GM21737 (cell line): ENCODE results near the gene RGS7.
"Not testable (repeated sequence)": the region's sequence is repeated elsewhere in the genome, so short reads cannot be mapped to it uniquely, and the experiment has no call there.

Experiments
- ATAC-seq: cut with Tn5 transposase; IDR thresholded peaks from one replicate; pipeline ENCODE4 v1.9.1; 2021; ENCODE audit warnings: mild to moderate bottlenecking, moderate library complexity; ENCODE audit not compliant: unreplicated experiment

RGS7 gene

GRCh38 chr1:240802271-240802670, 554.7 kb downstream of the RGS7 start:
- ATAC-seq: no peak

DNA sequence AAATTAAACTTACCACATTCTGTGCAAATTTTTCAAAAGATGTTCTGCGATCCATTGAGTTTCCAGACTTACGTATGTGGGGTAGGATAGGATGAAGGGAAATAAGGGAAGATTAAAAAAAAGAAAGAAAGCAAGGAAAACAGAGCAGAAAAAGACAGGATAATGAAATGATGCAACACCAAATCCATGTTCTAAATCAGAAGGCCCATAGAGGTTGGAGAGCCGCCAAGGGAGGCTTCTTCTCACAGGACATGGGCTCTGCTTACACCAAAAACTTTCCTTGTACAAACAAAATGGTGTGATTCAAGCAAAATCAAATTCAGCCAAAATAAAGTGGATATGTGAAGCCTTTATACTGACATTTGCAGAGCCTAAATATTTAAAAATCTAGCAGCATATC, 555.6 kb downstream of the RGS7 start:
- ATAC-seq: no peak

- no peak for ATAC-seq
Observed at GRCh38 chr1:240800291-240800690, 556.7 kb downstream of the RGS7 start.

- no peak for ATAC-seq
Observed at GRCh38 chr1:240797050-240797449, 560.0 kb downstream of the RGS7 start.

- peak; percentile 64 for ATAC-seq
Observed at GRCh38 chr1:240794046-240794843, 562.8 kb downstream of the RGS7 start.

GRCh38 chr1:240792915-240793529, 564.0 kb downstream of the RGS7 start:
- no peak for ATAC-seq

DNA sequence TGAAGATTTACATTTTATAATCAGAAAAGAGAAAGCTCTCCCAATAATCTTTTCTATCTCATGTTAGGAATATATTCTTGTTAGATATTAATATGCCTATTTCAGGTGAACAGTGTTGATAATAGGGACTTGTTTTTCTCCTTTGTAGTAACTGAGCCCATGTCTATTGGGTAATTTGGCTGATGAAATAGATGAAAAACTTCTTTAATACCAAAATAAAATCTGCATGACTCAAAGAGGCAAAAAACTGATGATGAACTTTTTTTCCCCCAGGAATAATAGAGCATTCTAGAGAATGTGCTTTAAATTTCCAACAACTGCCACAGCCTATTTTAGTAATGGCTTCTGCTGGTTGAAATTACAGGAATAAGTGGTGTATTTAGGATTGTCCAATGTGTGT, 566.1 kb downstream of the RGS7 start:
- ATAC-seq: no peak

DNA sequence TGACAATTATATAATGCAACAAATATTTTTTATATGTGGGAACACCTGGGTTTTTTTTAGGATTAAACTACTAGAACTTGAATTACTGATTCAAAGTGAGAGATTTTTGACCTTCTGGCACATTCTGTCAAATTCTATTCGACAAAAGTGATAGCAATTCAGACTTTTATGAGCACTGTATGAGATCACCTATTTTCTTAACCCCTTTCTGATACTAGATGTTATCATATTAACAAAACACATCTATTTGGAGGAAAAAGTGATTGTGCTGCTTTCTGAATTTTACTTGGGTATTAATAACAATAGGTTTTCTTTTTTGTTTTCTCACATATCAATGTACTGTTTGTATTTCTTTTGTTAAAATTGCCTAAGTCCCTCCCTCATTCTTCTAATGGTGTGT, 570.1 kb downstream of the RGS7 start:
- no peak for ATAC-seq

DNA sequence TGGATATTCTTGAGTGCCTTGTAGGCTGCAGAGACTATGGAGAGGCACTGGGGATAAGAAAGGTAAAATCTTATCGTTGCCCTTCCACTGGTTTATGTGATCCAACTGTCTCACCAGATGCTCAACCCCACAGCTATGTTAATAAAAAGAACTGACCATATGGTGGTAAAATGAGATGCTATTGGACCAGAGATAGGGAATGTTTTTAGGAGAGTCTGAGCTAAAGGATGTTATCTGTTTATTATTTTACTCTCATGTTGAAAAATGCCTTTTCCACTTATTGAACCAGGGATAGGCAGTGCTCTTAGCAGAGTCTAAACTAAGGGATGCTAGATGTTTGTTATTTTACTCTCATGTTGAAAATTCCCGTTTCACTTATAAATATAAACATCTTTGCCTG, 572.2 kb downstream of the RGS7 start:
- ATAC-seq: no peak

DNA sequence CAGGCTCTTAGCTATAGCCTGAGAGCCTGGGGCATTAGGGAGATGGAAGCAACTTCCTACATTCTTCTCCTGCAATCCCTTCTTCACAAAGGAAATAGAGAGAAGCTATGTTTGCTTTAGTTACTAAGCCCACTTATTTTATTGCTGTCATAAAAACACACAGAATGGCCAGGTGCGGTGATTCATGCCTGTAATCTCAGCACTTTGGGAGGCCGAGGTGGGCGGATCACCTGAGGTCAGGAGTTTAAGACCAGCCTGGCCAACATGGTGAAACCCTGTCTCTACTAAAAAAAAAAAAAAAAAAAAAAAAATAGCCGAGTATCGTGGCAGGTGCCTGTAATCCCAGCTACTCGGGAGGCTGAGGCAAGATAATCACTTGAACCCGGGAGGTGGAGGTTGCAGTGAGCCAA, 573.3 kb downstream of the RGS7 start:
- not testable (repeated sequence) for ATAC-seq

DNA sequence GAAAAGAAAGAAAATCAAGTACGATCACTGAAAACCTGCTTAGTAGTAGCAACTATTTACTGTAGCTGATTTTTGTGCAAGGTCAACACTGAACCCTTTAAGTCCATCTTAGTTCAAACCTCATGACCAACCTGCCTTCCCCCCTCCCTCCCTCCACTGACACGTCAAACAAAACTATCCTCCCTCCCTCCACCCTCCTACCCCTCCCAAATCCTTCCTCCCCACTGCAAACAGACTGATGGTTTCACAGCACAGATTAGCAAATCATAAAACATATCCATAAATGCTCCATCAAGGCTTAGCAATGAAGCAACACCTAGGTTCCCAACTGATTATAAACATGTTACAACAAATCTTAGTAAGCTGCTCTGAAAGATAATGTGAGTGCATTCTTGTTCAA, 580.8 kb downstream of the RGS7 start:
- ATAC-seq: no peak

- no peak for ATAC-seq
Observed at GRCh38 chr1:240772131-240772530, 584.9 kb downstream of the RGS7 start.

GRCh38 chr1:240771450-240771849, 585.6 kb downstream of the RGS7 start:
- ATAC-seq: no peak

GRCh38 chr1:240768979-240769378, 588.0 kb downstream of the RGS7 start:
- ATAC-seq: no peak

- ATAC-seq: no peak
Observed at GRCh38 chr1:240766831-240767230, 590.2 kb downstream of the RGS7 start.

- ATAC-seq: no peak
Observed at GRCh38 chr1:240765732-240766363, 591.2 kb downstream of the RGS7 start.

- ATAC-seq: no peak
Observed at GRCh38 chr1:240763771-240764170, 593.2 kb downstream of the RGS7 start.

DNA sequence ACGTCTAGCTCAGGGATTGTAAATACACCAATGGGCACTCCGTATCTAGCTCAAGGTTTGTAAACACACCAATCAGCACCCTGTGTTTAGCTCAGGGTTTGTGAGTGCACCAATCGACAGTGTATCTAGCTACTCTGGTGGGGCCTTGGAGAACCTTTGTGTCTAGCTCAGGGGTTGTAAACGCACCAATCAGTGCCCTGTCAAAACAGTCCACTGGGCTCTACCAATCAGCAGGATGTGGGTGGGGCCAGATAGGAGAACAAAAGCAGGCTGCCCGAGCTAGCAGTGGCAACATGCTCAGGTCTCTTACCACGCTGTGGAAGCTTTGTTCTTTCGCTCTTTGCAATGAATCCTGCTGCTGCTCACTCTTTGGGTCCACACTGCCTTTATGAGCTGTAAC, 593.9 kb downstream of the RGS7 start:
- not testable (repeated sequence) for ATAC-seq

DNA sequence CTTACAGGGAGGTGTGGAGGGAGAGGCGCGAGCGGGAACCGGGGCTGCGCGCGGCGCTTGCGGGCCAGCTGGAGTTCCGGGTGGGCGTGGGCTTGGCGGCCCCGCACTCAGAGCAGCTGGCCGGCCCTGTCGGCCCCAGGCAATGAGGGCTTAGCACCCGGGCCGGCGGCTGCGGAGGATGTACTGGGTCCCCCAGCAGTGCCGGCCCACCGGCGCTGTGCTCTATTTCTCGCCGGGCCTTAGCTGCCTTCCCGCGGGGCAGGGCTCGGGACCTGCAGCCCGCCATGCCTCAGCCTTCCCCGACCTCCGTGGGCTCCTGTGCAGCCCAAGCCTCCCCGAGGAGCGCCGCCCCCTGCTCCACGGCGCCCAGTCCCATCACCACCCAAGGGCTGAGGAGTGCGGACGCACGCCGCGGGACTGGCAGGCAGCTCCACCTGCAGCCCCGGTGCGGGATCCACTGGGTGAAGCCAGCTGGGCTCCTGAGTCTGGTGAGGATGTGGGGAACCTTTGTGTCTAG, 594.5 kb downstream of the RGS7 start:
- ATAC-seq: not testable (repeated sequence)

GRCh38 chr1:240758777-240759176, 598.2 kb downstream of the RGS7 start:
- not testable (repeated sequence) for ATAC-seq

DNA sequence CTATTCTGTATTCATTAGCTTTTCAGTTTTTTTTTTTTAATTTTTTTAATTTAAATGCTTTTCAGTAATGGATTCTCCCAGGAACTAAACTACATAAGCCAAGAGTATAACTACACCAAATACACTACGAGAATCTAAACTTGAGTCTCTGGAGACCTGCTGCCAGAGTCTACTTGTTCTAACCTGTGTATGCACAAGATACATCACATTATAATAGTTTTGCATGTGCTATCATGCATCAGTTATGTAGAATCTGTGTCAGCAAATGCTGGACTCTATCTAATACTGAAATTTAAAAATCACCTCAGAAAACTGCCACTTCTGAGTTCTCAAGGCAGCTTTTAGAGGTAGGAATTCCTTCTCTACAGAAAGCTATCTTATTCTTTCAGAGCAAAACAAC, 598.7 kb downstream of the RGS7 start:
- no peak for ATAC-seq

- no peak for ATAC-seq
Observed at GRCh38 chr1:240747907-240748306, 609.1 kb downstream of the RGS7 start.
